ENCODE data around the gene KLHL40.

The KLHL40 gene

DNA sequence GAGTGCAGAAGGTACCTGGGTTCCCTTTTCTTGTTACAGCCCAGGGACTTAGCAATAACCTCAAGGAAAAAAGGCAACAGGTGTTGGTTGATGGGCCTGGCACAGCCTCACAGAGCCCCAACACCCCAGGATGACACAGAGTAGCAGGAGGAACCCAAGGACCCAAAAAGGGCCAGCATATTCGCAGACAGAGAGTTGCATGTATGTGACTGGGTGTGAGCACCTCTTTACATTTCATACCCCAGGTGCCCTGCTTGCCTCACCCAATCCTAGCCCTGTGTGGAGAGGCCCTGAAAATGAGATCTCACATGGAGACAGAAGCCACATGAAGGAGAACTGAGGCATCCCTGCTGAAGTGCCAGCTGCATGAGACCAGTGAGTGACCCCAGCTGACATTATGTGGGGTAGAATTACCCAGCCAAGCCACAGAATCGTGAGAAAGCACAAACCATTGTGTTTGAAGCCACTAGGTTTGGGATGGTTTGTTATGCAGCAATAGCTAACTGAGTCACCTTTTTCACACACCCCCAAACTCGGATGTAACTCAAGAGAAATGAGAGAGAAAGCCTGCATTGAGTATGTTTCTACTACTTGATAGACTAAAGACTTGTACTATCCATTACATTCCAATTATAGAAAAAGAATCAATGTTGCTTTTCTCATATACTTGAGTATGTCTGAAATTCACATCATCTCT is 43.5 kb downstream of the KLHL40 start:
- no peak for DNase-seq

DNA sequence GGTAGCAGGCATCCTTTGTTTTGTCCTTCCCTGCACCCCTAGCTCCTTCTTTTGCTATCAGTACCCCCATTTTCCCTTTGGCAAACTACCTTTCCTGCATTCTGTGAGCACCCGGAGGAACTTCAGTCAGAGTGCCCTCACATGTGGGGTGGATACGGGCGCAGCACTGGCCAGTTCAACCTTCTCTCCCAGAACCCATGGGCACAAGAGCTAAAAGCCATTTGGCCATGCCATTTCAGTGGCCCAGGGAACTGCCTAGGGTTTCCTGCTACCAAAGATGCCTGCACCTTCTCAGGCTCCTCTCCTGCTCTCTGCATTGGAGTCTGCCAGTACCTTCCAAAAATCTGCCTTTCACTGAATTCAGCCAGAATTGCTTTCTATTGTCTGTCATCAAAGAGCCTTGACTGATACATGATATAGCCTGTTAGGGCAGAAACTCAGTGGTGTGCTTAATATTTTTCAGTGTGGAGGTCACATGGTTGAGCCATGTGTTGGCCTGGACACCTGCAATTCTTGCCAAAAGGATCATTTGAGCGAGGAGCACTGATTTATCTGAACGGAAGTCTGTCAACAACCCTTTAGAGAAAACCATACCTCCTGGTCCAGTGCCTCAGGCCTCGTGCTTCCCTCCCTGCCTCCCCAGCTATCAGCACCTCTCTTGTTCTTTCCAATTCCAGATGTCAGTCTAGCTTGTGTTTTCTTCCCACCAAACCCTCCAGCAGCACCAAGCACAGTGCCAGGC is 44.2 kb downstream of the KLHL40 start:
- DNase-seq = no peak

DNA sequence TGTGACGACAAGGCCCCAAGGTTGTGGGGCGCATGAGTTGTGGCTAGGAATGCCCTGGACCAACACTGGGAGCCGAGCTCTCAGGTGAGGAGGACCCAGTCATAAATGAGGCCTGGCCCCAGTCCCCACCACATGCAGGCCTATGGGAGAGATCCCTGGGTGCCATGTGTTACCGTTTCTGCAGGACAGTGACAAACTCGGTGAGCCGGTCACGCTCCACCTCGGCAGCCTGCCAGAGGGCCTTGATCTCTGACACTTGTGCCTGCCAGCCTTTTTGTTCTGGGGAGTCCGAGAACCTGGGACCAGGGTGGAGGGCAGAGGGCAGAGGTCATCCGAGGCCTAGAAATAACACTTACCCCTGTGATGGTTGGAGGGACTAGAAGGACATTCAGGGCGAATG is 45.0 kb downstream of the KLHL40 start:
- DNase-seq = no peak

DNA sequence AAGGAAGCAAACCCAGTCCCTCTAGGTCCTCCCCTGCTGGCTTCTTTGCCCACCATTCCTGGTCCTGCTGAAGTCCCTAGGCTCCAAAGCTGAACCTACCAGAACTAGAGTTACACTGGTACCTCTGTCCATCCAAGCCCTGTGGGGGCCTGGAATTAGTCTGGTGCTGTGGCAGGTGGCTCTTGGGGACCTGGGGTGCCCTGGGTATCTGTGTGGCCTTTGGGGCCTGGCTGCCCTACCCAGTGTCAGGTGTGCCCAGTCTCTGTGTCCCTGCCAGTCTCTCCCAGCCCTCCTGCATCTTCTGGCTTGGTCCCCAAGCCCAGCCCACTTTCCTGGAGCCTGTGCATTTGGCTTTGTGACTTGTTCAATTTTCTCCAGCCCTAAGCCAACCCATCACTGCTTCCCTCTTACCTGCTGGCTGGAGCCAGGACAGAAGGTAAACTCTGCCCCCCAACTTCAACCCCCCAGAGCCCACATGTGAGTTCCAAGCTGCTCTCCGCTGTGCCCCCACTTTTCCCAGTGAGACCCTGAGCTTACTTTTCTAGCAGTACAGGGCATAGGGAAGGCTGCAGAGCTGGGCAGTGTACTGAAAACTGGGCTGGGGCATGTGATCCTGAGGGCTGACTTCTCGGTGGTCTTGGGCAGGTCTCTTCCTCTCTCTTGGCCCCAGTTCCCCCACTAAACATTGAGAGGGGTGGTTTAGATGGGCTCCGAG is 45.5 kb downstream of the KLHL40 start:
- no peak for DNase-seq

DNA sequence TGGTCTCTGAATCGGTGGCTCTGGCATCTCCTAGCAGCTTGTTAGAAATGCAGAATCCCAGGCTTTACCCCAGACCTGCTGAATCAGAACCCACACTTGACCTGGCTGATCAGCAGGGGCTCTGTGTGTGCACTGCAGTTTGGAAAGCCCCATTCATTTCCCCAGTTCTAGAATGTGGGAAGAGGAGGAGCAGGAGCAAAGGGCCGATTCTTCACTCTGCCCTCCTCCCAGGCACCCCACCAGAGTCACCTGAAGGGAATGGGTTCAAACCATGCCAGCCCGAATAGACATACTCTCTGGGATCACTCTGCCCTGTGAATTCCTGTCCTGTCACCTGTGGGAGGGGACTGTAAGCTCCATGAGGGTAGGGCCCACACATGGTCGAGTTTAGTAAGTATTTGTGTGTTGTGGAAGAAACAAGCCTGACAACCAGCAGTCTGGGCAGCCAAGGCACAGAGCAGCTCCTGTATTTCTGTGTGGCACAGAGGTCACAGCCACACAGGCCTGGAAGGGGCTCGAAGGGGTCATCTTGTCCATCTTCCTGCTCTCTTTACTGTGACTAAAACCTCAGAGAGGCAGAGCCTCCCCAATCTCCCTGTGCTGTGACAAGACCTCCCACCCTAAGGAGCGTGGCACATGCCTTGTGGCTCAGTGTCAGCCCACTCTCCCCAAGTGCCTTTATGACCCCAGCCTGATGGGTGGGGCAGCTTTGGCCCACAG is 46.3 kb downstream of the KLHL40 start:
- DNase-seq = no peak

DNA sequence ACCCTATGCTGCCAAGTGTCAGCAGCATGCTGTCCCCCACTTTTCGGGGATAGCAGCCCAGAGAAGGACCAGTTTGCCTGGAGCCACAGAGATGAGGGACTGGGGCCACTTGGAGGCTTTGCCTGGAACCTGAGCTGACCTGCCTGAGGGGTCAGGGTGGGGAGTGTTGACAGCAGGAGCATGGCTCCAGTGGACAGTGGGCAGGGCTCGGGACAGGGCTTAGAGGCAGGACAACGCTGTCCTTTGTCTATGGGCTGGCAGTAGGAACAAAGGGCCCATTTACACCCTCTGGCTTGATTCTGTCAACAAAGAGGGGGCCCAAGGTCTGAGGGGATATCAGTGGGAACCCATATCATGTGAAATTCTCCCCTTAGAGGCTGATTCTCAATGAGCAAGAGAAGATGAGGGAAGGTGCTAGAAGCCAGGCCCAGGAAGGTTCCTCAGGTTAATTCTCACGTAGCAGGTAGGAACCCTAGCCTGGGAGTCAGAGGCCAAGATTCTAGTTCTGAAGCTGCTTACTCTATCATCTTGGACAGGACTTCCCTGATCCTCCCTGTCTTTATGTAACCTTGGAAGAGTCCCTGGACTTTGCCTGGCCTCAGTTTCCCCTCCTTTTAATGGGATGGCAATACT is 47.0 kb downstream of the KLHL40 start:
- no peak for DNase-seq

DNA sequence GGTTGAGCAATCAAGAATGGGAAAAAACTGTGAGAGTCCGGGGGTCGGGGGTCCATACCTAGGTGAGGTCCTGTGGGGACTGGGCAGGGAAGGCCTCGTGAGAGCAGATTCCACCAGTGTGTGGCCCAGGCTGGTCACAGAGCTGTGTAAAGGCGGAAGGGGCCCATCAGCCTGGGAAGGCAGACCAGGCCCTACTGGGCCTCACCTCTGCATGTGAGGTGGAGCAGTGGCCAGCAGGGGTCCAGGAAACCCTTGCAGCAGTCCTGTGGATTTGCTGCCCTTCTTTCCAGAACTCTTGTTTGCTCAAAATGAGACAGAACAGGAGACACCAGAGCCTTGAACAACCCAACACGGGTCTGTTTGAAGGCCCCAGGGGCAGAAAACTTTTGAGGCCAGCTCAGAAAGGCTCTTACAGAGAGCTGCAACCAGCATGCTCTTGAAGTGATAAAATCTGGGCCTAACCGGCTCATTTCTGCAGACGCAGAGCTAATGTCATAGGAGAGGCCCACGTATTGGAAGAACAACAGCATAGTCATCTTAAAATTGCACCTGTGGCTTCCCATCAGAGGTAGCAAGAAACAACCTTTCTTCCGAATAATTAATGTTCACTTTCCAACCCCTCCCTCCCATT is 47.6 kb downstream of the KLHL40 start:
- DNase-seq = no peak

DNA sequence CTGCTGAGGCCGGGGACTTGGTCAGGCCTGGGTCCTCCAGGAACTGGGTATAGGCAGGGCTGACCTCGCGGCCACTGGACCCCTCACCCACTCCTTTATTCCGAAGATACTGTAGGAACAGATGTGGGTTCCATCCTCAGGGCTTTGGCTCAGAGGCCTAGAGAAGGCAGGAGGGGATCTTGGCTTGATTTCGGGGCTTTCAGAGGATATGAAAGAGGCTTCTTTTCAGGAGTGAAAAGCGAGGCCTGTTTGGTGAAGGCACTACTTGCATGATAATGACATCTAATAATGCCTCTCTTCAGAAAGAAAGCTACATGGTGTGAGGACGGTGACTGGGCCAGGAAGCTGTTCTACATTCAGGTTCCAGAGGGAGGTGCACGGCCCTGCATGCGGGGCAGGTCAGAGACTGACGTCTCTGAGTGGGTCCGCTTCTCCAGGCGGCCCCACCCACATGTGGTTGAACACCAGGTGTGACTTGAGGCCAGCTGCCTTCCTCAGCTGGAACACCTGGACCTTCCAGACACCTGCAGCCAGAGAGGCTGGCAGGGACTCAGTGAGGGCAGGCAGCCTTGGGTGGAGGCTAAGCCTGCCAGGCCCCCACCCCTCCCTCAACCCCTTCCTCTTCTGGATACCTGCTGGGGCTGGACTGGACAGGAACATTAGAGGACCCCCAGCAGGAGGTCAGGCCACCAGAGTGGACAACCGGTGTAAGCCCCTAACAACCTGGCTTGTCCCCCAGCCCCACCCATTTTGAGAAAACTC is 48.3 kb downstream of the KLHL40 start:
- DNase-seq = no peak

DNA sequence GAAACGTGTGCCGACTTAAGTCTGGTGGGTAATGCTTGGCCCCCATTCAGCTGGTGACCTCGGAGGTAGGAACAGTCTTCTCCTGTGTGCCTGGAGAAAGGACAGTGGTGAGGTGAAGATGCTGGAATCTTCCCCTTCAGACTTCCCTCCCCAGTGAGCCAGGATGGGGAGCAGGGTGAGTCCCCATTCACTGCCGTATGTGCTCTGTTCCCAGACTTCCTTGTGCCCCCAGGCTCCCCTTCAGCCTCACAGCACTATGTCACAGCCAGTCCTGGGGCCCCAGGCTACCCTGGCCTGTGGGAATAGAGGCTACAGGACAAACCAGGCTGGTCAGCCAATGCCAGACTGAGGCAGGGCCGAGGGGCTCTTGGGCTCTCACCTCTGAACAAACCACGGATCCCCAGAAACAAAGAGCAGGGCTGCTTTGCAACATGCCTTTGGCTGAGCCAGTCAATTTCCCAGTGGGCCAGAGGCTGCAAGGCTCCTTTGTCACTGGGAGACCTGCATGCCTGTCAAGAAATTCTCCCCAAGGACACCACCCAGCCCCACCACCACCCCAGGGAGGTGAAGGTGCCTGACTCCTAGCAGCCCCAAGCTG is 49.0 kb downstream of the KLHL40 start:
- DNase-seq = no peak

DNA sequence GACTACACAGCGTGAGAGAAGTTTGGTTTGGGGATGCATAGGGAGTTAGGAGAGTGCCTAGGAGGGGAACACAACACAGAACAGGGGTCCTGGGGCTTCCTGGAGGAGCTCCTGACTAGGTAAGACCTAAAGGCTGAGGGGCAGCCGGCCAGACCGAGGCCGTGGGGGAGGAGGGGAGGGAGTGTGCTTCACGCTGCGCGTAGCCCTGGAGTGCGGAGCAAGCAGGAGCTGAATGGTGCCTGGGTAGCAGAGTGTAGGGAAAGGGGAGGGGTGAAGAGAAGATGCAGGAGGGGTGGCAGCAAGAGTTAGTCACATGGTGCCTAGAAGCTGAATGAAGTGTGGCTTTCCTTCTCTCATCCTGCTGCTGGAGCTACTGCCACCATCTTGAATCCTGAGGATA is 49.7 kb downstream of the KLHL40 start:
- no peak for DNase-seq

DNA sequence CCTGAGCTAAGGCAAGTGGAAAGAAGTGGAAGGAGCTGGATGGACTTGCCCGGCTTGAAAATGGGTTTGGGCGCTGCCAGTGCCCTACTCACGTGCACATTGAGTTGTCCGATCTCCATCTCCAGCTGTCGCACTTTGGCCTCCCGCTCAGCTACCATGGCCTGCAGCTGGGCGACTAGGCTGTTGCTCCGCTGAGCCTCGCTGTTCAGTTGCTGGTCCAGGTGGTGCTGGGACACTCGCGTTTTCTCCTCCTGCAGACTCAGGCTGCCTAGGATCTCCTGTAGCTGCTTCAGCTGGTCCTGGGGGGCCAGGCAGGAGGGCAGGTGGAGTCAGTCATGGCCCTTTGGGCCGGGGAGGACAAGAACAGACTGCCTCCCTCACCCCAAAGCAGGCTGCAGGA is 50.3 kb downstream of the KLHL40 start:
- DNase-seq = no peak

DNA sequence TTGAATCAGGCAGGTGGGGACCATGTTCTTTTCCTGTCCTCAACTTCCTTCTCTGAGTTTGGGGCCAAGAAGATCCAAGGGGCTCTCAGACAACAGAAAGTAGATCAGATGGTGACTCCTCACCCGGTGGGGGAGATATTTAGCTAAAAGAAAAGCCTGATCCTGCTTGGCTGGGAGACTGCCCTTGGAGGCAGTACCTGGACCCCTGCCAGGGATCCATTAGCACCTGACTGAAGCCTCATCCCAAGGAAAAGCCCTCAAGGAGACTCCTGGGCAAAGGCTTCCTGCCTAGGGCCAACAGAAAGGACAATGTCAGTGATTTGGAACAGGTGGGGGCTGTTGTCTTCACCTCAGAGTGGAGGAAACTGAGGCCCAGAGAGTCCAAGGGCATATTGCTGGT is 50.7 kb downstream of the KLHL40 start:
- DNase-seq = no peak

DNA sequence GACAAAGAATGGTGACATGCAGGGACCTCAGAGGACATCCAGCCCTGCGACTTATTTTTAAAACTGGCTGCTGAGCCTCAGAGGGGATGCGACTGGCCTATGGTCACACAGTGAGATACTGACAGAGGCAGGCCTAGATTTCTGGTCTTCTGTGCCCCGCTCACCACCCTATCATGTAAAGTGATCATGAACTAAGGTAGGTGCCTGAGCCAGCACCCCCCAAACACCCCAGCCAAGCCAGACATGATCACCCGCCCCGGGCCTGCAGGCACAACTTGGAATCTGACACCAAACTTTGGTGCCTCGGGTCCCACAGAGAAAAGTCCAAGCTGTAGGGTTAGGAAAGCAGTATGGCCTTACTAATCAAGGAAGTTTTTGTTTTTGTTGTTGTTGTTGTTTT is 51.2 kb downstream of the KLHL40 start:
- DNase-seq = no peak

DNA sequence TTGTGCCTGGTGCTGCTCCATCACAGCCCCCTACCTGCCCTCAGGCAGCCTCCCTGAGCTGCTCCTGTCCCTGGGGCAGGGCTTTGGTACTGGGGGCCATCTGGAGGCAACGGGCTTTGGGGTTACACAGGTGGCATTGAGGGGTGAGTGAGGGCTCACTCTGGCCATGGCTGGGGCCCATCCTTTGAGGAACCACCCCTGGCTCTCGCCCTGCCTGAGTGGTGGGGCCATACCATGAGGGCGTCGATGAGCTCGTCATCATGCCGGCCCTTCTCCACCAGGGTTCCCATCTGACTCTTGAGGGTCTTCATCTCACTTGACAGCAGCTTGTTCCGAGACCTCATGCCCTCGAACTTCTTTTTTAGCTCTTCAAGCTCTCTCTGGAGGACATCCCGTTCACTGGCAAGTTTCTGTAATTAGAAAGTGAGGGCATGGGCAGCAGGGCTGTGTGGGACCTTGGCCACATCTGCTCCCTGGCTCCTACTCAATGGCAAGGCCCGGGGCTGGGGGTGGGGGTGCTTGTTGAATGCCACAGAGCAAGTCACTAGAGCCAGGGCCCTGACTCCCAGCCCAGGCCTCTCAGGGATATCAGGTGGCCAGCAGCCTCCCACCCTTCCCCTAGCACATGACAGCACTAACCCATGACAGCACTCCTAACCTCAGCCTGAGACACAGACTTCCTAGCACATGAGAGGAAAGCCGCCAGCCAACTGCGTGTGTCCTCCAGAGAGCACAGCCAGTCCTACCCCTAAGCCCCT is 54.2 kb downstream of the KLHL40 start:
- no peak for DNase-seq

DNA sequence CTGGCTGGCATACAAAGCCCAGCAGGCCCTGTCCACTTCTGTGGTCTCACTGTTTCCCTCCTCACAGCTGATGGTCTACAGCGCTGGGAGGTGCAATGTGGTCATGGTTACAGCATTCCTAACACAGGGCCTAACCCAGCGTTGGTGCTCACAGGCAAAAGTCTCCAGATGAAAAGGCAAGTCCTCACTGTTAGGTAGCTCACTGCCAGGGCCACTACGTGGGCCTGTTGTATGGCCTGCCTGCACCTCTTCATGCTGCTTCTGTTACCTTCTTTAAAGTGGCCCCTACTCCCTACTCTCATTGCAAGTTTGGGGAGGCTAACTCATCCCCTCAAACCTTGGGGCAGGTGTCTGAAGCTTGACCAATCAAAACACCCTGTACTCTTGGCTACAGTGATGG is 56.5 kb downstream of the KLHL40 start:
- no peak for DNase-seq
